OCI-LY7 (cell line): ENCODE measurements around the gene SNCA.

ENCODE experiments used
- EZH2phosphoT487 ChIP-seq: fragments of 200-600 bp; sonication (generic); IDR thresholded peaks from 2 replicates; pipeline ENCODE4 v1.6.1; 2018; ENCODE audit warnings: low read depth, borderline replicate concordance, mild to moderate bottlenecking, mixed run types, antibody characterized with exemption, low read length, moderate library complexity, mixed read lengths
- TF ChIP-seq, protein P1 (sequence below): fragments of 200-600 bp; sonication (generic); conservative IDR thresholded peaks from 2 replicates; pipeline ENCODE4 v1.5.1; 2014; ENCODE audit warnings: mild to moderate bottlenecking, antibody characterized with exemption, low read length, moderate library complexity, mixed read lengths

DNA sequence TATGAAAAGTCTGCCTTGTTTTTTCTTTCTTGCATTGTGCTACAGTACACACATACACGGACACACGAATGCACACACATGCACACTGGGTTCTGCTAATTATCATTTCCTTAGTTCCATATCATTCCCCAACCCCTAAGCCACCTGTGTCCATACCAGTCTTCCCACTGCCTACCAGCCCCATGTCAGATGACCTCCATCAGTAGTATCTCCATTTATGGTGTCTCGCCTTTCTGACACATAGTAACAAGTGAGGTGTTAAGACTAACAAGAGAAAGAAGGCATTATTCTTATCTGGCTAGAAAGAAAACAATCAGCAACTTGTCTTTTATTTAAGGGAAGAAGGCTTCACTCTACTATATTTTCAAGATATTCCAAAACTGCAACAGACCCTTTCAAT, 67.1 kb downstream of the SNCA start:
- TF ChIP-seq, protein P1, sequence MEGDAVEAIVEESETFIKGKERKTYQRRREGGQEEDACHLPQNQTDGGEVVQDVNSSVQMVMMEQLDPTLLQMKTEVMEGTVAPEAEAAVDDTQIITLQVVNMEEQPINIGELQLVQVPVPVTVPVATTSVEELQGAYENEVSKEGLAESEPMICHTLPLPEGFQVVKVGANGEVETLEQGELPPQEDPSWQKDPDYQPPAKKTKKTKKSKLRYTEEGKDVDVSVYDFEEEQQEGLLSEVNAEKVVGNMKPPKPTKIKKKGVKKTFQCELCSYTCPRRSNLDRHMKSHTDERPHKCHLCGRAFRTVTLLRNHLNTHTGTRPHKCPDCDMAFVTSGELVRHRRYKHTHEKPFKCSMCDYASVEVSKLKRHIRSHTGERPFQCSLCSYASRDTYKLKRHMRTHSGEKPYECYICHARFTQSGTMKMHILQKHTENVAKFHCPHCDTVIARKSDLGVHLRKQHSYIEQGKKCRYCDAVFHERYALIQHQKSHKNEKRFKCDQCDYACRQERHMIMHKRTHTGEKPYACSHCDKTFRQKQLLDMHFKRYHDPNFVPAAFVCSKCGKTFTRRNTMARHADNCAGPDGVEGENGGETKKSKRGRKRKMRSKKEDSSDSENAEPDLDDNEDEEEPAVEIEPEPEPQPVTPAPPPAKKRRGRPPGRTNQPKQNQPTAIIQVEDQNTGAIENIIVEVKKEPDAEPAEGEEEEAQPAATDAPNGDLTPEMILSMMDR = no peak
- no peak for TF ChIP-seq EZH2phosphoT487
